GM21390 (cell line): ENCODE measurements around the gene ZNF630.
"Not testable (repeated sequence)": the region's sequence is repeated elsewhere in the genome, so short reads cannot be mapped to it uniquely, and the experiment has no call there.

ENCODE experiments used
- ATAC-seq: cut with Tn5 transposase; IDR thresholded peaks from one replicate; pipeline ENCODE4 v1.9.1; 2021; ENCODE audit not compliant: unreplicated experiment

The ZNF630 gene

DNA sequence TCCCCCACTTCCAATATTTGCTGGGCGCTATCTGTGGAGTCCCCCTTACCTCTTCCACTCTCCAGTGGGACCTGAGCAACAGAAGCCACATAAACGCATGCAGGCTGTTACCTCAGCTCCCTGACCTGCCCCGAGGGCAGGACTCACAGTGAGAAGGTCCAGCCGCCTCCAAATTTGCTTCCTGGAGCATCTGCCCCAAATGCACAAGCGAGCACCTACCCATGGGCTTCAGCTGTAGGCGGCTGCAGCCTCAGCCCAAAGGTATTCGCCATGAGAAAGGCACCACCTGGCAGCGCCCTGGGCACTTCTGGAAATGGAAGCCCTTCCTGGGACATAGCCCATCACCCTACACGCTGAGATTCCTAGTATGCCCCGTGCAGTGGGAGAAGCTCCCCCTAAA is 41.2 kb downstream of the ZNF630 start:
- ATAC-seq = no peak

DNA sequence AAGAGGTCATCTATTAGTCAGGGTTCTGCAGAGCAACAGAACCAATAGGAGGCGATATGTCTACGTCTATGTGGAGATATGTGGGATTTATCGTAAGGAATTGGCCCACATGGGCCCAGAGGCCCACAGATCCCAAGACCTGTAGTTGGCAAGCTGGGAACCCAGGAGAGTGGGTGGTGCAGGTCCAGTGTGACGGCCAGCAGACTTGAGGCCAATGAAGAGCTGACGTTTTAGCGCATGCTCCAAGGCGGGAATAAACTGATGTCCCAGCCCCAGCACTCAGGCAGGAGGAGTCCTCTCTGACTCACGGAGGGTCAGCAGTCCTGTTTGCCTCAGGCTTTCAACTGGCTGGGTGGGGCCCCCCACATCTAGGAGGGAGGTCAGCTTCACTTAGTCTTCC is 43.3 kb downstream of the ZNF630 start:
- no peak for ATAC-seq

DNA sequence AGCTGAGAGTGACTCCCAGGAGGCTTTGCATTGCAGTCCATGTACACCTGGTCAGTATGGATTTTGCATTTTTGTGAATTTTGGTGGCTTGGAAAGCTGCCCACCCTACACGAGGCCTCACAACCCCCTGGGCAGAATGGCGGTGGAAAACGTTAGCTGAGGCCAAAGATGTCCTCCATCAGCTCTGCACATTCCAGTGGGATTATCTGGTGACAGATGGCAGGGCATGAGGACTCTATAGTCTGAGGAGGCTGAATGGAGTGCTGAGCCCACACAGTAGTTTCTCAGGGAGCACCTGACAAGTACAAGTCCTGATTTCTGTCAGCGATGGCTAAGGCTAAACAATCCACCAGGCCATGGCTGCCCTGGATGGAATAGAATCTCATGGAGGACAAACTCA is 43.9 kb downstream of the ZNF630 start:
- not testable (repeated sequence) for ATAC-seq

DNA sequence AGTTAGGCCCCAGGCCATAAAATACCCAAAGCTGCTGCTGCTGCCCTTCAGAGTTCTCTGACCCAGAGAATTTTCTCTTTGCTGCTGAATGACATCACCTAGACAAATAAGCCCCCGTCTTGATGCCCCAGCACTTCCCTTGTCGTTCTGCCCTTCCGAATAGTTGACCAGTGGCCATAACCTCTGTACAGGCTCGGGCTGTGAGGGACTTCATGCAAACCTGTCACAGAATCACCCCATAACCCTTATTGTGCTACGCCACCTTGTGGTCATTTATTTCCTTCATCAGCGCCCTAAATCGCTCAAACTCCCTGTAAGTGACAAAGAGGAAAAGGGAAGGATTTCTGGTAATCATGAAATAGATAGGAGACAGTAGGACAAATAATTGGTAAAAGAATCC is 45.9 kb downstream of the ZNF630 start:
- ATAC-seq = no peak

DNA sequence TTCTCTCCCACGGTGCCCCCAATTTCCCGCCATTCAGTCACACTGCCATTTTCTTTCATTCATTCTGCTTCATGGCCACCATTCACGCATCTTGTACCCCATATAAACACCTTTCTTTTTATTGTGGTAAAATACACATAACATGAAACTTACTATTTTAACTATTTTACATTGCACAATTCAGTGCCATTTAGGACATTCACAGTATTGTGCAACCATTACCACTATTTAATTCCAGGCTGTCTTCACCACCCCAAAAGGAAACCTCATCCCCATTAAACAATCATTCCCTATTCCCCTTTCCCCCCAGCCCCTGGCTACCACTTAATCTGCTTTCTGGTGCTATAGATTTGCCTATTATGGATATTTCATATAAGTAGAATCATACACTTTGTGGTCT is 48.7 kb downstream of the ZNF630 start:
- no peak for ATAC-seq

DNA sequence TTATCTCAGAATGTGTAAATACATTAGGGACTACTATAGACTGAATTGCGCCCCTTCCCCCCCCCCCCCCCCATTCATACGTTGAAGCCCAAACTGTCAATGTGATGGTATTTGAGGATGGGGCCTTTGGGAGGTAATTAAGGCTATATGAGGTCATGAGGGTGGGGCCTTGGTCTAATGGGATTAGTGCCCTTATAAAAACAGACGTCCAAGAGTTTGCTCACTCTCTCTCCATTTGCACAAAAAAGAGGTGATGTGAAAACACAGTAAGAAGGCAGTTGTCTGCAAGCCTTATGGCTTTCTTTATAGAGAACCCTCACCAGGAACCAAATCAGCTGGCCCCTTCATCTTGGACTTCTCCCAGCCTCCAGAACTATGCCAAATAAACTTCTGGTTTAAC is 49.3 kb downstream of the ZNF630 start:
- no peak for ATAC-seq

DNA sequence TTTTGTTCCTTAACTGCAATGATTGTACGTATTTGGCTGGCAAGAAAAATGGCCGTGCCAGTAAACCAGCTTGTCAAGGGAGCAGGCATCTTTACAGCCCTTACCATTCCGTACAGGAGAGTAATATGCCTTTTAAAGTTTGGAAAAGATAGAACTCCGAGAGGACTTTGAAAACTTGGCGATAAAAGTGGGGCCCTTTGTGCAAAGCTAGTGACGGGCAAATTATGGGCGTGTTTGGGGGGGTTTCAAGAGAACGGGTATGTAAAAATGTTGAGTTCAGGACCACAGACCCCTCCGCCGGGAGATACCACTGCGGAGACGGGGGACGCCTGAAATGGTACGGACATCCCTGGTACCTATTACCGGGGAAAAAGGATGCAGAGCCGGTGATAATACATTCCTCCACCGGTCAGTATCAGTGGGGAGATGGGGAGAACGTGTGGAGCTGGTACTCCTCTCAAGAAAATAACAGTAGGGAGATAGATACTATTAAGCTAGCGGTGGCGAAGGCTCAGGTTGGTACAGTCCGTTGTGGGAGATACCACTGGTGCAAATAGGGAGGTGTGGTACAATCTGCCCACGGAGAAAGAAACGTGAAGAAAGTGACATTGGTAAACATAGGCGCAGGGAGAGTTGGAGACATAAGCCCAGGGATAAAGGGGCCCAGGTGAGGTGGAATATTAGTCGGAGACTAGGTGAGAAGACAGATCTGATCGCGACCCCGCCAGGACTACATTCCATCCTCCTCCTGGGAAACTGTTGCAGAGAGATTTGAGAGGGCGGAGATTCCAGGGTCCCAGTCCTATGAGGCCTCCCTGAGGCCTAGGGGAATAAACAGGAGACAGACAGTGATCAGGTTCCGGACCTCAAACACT is 50.2 kb downstream of the ZNF630 start:
- peak; percentile 72 for ATAC-seq

DNA sequence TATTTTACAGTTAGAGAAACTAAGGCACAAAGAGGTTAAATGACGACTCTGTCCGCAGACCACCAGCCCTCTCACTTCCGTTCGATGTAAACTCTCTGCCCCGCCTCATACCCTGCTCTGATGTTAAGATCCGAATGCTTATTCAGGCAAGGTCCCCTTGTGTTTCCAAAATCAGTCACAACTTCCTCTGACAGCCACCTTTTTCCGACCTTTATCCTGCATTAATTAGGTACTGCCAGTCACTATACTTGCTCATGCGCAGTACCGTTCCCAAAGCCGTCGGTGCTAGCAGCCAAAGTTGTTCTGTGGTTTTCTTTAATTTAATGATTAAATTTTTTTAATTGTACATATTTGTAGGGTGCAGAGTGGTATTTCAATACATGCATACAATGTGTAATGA is 51.0 kb downstream of the ZNF630 start:
- ATAC-seq = not testable (repeated sequence)

DNA sequence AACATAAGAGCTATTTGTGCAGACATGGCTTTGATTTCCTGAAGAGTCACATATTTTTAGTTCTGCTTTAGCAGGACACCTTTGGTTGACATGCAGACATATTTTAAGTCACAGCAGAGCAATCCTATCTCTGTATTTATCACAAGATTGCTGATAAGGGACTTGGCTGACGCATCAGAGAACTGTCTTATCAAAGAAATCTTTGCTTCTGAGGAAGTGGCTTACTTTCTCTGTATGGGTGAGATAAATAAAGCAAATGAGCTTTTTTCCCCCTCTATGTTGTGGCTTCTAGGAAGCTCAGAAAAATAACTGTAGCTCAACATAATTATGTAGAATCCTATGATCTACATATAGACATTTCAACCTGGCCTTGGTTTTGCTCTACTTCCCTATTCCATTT is 51.5 kb downstream of the ZNF630 start:
- ATAC-seq = not testable (repeated sequence)

DNA sequence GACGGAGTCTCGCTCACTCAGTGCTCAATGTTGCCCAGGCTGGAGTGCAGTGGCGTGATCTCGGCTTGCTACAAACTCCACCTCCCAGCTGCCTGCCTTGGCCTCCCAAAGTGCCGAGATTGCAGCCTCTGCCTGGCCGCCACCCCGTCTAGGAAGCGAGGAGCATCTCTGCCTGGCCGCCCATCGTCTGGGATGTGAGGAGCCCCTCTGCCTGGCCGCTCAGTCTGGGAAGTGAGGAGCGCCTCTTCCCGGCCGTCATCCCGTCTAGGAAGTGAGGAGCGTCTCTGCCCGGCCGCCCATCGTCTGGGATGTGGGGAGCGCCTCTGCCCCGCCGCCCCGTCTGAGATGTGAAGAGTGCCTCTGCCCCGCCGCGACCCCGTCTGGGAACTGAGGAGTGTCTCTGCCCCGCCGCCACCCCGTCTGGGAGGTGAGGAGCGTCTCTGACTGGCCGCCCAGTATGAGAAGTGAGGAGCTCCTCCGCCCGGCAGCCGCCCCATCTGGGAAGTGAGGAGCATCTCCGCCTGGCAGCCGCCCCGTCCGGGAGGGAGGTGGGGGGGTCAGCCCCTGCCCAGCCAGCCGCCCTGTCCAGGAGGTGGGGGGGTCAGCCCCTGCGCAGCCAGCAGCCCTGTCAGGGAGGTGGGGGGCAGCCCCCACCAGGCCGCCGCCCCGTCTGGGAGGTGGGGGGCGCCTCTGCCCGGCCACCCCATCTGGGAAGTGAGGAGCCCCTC is 54.7 kb downstream of the ZNF630 start:
- not testable (repeated sequence) for ATAC-seq

DNA sequence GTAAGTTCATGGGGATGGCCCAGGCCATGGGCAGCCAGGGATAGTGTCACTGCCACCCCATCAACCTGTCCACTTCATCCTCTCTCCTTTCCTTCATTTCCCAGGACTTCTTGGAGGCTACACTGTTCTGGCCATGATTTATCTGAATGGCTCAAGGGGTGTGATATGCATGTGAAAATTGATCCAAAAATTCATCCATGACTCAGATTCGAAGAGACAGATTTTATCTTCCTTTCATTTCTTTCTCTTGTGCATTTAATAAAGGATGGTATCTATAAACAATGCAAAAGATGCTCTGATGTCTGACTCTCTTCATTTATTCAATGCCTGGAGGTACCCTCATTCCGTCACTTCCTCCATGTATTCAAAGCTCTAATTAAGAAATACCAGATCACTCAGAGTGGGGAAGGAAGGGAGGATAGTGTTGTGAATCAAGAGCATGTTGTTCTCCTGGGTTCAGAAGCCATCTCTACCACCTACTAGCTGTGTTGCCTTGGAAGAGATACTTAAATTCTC is 61.9 kb downstream of the ZNF630 start:
- not testable (repeated sequence) for ATAC-seq
